CD4-positive, alpha-beta memory T cell (primary cell): ENCODE measurements around the gene GRPEL1. TPM values are rescaled to one million over a fixed set of nuclear protein-coding genes. Genes with fewer than 3 reads are reported as not detected.
A peak's percentile ranks its signal among the peaks of the same experiment; 100 is the strongest.

Experiments
- CTCF ChIA-PET: fragments of 350-600 bp; sonication (Branson Sonifier 250); formaldehyde crosslinking; loops from one replicate; lab custom pipeline; 2021; ENCODE audit warnings: inconsistent platforms; ENCODE audit not compliant: partially characterized antibody; lab: Charles Lee
- POLR2A ChIA-PET: fragments of 350-600 bp; sonication (Branson Sonifier 250); formaldehyde crosslinking; loops from one replicate; lab custom pipeline; 2021; ENCODE audit not compliant: partially characterized antibody; lab: Charles Lee
- DNase-seq, 5 donors: peaks; one replicate each; pipeline versions ENCODE4 v3.0.0 to v3.0.0-alpha.2; 2020 to 2022; ENCODE audit warnings: mixed read lengths in 1 of 5
- H3K27ac ChIP-seq: one replicate; pipeline ENCODE4 v1.7.0; 2013; ENCODE audit warnings: low read depth, low read length
- H3K27me3 ChIP-seq: 2 replicates; pipeline ENCODE4 v1.7.0; 2013; ENCODE audit warnings: mild to moderate bottlenecking, low read length, moderate library complexity; ENCODE audit not compliant: insufficient read depth
- H3K36me3 ChIP-seq: 2 replicates; pipeline ENCODE4 v1.7.0; 2013; ENCODE audit warnings: mild to moderate bottlenecking, low read length, moderate library complexity; ENCODE audit not compliant: insufficient read depth
- H3K4me1 ChIP-seq: 2 replicates; pipeline ENCODE4 v1.7.0; 2013; ENCODE audit warnings: mild to moderate bottlenecking, low read length, moderate library complexity; ENCODE audit not compliant: insufficient read depth
- H3K4me3 ChIP-seq, 2 donors: one replicate each; pipeline ENCODE4 v1.7.0; 2013; ENCODE audit warnings: low read length in 2 of 2, mild to moderate bottlenecking in 1 of 2
- H3K9me3 ChIP-seq, 2 donors: one replicate each; pipeline ENCODE4 v1.7.0; 2013; ENCODE audit warnings: low read length in 2 of 2, control low read depth in 1 of 2; ENCODE audit not compliant: control insufficient read depth in 1 of 2
- H3K27ac Mint-ChIP-seq, 7 donors: one replicate each; pipeline ENCODE4 v1.8.0; 2020 to 2021; ENCODE audit warnings: mixed read lengths in 7 of 7, mild to moderate bottlenecking in 6 of 7, inconsistent platforms in 3 of 7, moderate library complexity in 3 of 7
- H3K27me3 Mint-ChIP-seq, 2 donors: one replicate each; pipeline ENCODE4 v1.8.0; 2020 to 2021; ENCODE audit warnings: mixed read lengths in 2 of 2
- H3K36me3 Mint-ChIP-seq, 2 donors: one replicate each; pipeline ENCODE4 v1.8.0; 2020 to 2021; ENCODE audit warnings: mixed read lengths in 2 of 2, inconsistent platforms in 1 of 2, mild to moderate bottlenecking in 1 of 2
- H3K4me1 Mint-ChIP-seq, 4 donors: one replicate each; pipeline ENCODE4 v1.8.0; 2020 to 2021; ENCODE audit warnings: mixed read lengths in 4 of 4, mild to moderate bottlenecking in 1 of 4
- H3K4me3 Mint-ChIP-seq, 8 donors: one replicate each; pipeline ENCODE4 v1.8.0; 2020 to 2021; ENCODE audit warnings: mixed read lengths in 8 of 8, mild to moderate bottlenecking in 7 of 8, moderate library complexity in 6 of 8, inconsistent platforms in 3 of 8
- H3K9me3 Mint-ChIP-seq, 8 donors: one replicate each; pipeline ENCODE4 v1.8.0; 2020 to 2021; ENCODE audit warnings: mixed read lengths in 8 of 8, mild to moderate bottlenecking in 5 of 8, inconsistent platforms in 3 of 8, moderate library complexity in 1 of 8
- intact Hi-C: fragments of 100-400 bp; cut with micrococcal nuclease; formaldehyde crosslinking; loops from one replicate; pipeline ENCODE4 v1.15.1; 2023
- polyA plus RNA-seq, 2 donors: library from polyadenylated mRNA; unstranded; fragments of 300-500 nt; fragmentation: Illumina TruSeq; gene quantifications; one replicate each; pipeline ENCODE4 v1.2.3, GENCODE V29; 2021
- total RNA-seq, 2 experiments: library from RNA; stranded (reverse); gene quantifications; one replicate each; pipeline ENCODE4 v1.2.3, GENCODE V29; 2021

The GRPEL1 gene
- total and polyA plus RNA-seq, 4 experiments from 2014 or later, result 35.3 to 77.2 (median 46.9) TPM

DNA sequence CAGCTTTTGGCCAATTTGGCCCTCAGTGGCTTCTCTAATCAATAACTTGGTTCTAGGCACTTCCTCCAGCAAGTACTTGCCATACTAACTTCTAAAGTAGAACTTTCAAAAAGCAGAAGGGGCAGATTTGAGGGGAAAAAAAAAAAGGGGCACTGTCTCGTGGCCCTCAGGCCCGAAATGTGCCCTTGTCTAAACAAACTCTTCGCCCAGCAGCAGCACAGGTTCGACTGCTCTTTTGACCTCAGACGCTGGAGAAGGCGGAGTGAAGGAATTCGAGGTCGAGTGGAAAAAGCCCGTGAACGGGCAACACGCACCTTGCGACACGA lies 775 bp downstream of the GRPEL1 start:
- intact Hi-C loops, result loop anchor here (10.0 kb wide), 1 partner anchor 868 kb away; the partner anchor contains the start of gene AFAP1
- Histone ChIP-seq H3K36me3 (peaks cover 22% of the 10 kb centered on the region), H3K27ac (peak overlapping the region; percentile 69), H3K4me3 (peak overlapping the region; percentile 60 to 65), H3K4me1 (peaks cover 46% of the 10 kb centered on the region), H3K9me3 (no peaks in the 10 kb centered on the region), H3K27me3 (no peaks in the 10 kb centered on the region)
- no peak for DNase-seq
- ChIA-PET POLR2A (interaction anchor here (0.6 to 11.0 kb wide), 29 partner anchors 11 to 762 kb away, joined by 3 to 231 read pairs (median 6); partner anchors contain the start of genes BLOC1S4, MAN2B2, MRFAP1 and MRFAP1L1), CTCF (interaction anchor here (1.2 to 11.0 kb wide), 9 partner anchors 13 to 493 kb away, joined by 3 to 204 read pairs (median 14); partner anchors contain the start of genes BLOC1S4, MAN2B2, TADA2B and TBC1D14)
- H3K36me3 Mint-ChIP-seq, result peaks cover 20 to 38% of the 10 kb centered on the region in 2 donors
- peaks cover 20 to 65% (median 45%) of the 10 kb centered on the region in 4 donors for H3K4me1 Mint-ChIP-seq
- peaks cover 0 to 2% (median 0%) of the 10 kb centered on the region in 8 donors for H3K9me3 Mint-ChIP-seq
- peak overlapping the region; percentile 80 to 94 (median 90) for H3K27ac Mint-ChIP-seq
- H3K4me3 Mint-ChIP-seq, result peak overlapping the region; percentile 86 to 98 (median 94)
- peaks cover 0 to 2% of the 10 kb centered on the region in 2 donors for H3K27me3 Mint-ChIP-seq

DNA sequence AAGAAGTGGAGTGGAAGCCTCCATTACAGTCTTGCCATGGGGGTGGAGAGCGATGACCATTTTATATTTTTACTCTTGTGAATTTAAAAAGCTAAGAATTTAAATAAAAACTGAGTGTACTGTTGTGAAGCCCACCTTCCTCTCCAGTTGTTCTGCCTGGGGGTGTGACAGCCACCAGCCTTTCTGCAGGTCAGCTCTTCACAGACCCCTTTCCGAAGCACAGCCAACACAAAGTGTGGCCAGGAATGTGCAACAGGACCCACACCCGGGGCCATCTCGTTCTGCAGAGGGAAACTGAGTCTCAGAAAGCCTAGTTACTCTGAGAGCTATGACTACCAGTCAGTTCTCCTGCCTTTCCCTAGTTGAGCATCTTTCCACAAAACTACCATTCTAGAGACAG lies 1.4 kb downstream of the GRPEL1 start:
- no peak for DNase-seq
- Histone ChIP-seq H3K27me3 (no peaks in the 10 kb centered on the region), H3K36me3 (peaks cover 28% of the 10 kb centered on the region), H3K4me1 (peaks cover 46% of the 10 kb centered on the region), H3K9me3 (no peaks in the 10 kb centered on the region), H3K4me3 (peak overlapping the region; percentile 60 to 65), H3K27ac (peak overlapping the region; percentile 69)
- Mint-ChIP-seq H3K36me3 (peaks cover 22 to 44% of the 10 kb centered on the region in 2 donors), H3K27ac (peak overlapping the region in 5 of 7 donors; percentile 1 to 90 (median 29)), H3K4me1 (peaks cover 20 to 66% (median 45%) of the 10 kb centered on the region in 4 donors), H3K4me3 (peak overlapping the region; percentile 86 to 98 (median 94)), H3K27me3 (peaks cover 0 to 2% of the 10 kb centered on the region in 2 donors), H3K9me3 (peaks cover 0 to 2% (median 0%) of the 10 kb centered on the region in 8 donors)
- intact Hi-C loops, result loop anchor here (10.0 kb wide), 1 partner anchor 868 kb away; the partner anchor contains the start of gene AFAP1
- POLR2A ChIA-PET, result interaction anchor here (0.7 to 11.0 kb wide), 10 partner anchors 22 to 492 kb away, joined by 3 to 231 read pairs (median 6); partner anchors contain the start of genes BLOC1S4, MAN2B2, MRFAP1L1 and TADA2B
- CTCF ChIA-PET, result interaction anchor here (1.2 to 11.0 kb wide), 9 partner anchors 12 to 492 kb away, joined by 3 to 204 read pairs (median 14); partner anchors contain the start of genes BLOC1S4, MAN2B2, TADA2B and TBC1D14

- Mint-ChIP-seq H3K36me3 (peaks cover 26 to 48% of the 10 kb centered on the region in 2 donors), H3K27ac (peak overlapping the region in 4 of 7 donors; percentile 1 to 71 (median 43)), H3K4me3 (peak overlapping the region; percentile 86 to 98 (median 94)), H3K4me1 (peaks cover 22 to 70% (median 45%) of the 10 kb centered on the region in 4 donors), H3K9me3 (peaks cover 0 to 2% (median 0%) of the 10 kb centered on the region in 8 donors), H3K27me3 (peaks cover 0 to 2% of the 10 kb centered on the region in 2 donors)
- Histone ChIP-seq H3K4me1 (peaks cover 46% of the 10 kb centered on the region), H3K9me3 (no peaks in the 10 kb centered on the region), H3K27ac (peak overlapping the region; percentile 69), H3K27me3 (no peaks in the 10 kb centered on the region), H3K4me3 (no peak overlapping the region), H3K36me3 (peaks cover 32% of the 10 kb centered on the region)
- ChIA-PET CTCF (interaction anchor here (1.2 to 11.0 kb wide), 8 partner anchors 12 to 491 kb away, joined by 3 to 204 read pairs (median 45); partner anchors contain the start of genes BLOC1S4, MAN2B2, TADA2B and TBC1D14), POLR2A (interaction anchor here (1.0 to 11.0 kb wide), 7 partner anchors 22 to 491 kb away, joined by 3 to 231 read pairs (median 35); partner anchors contain the start of genes BLOC1S4, MAN2B2, TADA2B and TBC1D14)
- DNase-seq, result no peak
- intact Hi-C loops, result loop anchor here (10.0 kb wide), 1 partner anchor 869 kb away; the partner anchor contains the start of gene AFAP1
Measured at GRCh38 chr4:7066006-7066405, 1.9 kb downstream of the GRPEL1 start.

DNA sequence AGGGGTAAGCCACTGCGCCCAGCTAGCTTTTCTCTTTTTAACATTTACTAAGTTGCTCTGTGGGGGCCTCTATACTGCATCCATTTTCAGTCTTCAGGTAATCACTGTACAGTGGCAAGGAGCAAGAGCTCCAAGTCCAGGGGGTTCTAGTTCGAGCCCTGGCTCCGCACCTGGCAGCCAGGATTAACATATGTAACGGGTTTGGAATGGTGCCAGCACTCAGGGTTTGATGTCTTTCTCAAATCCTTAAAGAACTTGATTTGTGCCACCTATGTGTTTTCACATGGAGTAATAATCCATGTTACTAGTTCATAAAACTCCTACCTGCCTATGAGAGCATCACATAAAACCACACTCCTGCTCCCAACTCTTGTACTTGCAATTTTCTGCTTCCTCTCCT lies 4.5 kb downstream of the GRPEL1 start:
- CTCF ChIA-PET, result interaction anchor here (1.1 to 11.0 kb wide), 2 partner anchors 8 to 21 kb away, joined by 4 to 204 read pairs; partner anchors contain the start of gene TADA2B
- peaks cover 57% of the 10 kb centered on the region for H3K36me3 ChIP-seq
- peaks cover 36 to 73% of the 10 kb centered on the region in 2 donors for H3K36me3 Mint-ChIP-seq

DNA sequence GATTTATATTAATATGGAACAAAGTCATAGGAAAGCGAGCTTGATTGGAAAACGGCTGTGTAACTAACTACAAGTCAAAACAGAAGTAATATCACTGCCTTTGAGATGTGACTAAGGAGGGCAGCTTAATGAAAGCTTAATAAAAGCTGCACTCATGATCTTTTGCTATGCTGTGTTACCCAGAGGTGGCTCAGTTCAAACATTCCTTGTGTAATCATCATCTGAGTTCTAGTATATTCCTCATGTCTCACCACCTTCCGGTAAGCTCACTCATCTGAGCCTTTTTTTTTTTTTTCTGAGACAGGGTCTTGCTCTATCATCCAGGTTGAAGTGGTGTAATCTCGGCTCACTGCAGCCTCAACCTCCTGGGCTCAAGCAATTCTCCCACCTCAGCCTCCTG lies 5.0 kb downstream of the GRPEL1 start:
- CTCF ChIA-PET, result interaction anchor here (1.0 to 11.0 kb wide), 4 partner anchors 9 to 163 kb away, joined by 3 to 204 read pairs (median 14); partner anchors contain the start of gene TADA2B
- peaks cover 36 to 72% of the 10 kb centered on the region in 2 donors for H3K36me3 Mint-ChIP-seq
- POLR2A ChIA-PET, result interaction anchor here (1.6 to 11.0 kb wide), 2 partner anchors 12 to 18 kb away, joined by 5 to 231 read pairs; partner anchors contain the start of gene TADA2B
- peak overlapping the region in 1 of 7 donors; percentile 52 for H3K27ac Mint-ChIP-seq
- intact Hi-C loops, result loop anchor here (10.0 kb wide), 1 partner anchor 872 kb away; the partner anchor contains the start of gene AFAP1
- peaks cover 58% of the 10 kb centered on the region for H3K36me3 ChIP-seq
- no peak overlapping the region for H3K27ac ChIP-seq
- no peak overlapping the region for H3K4me3 ChIP-seq
- H3K27me3 Mint-ChIP-seq, result no peaks in the 10 kb centered on the region
- DNase-seq, result no peak
- H3K9me3 Mint-ChIP-seq, result no peaks in the 10 kb centered on the region
- H3K4me3 Mint-ChIP-seq, result no peak overlapping the region
- peaks cover 34% of the 10 kb centered on the region for H3K4me1 ChIP-seq
- H3K4me1 Mint-ChIP-seq, result peaks cover 12 to 47% (median 26%) of the 10 kb centered on the region in 4 donors
- H3K9me3 ChIP-seq, result no peaks in the 10 kb centered on the region
- no peaks in the 10 kb centered on the region for H3K27me3 ChIP-seq

More for the DNA sequence above, 4.5 kb downstream of the GRPEL1 start:
- Mint-ChIP-seq H3K9me3 (peaks cover 0 to 2% (median 0%) of the 10 kb centered on the region in 8 donors), H3K27me3 (no peaks in the 10 kb centered on the region), H3K4me3 (peak overlapping the region in 1 of 8 donors; percentile 7), H3K4me1 (peaks cover 13 to 53% (median 30%) of the 10 kb centered on the region in 4 donors), H3K27ac (peak overlapping the region in 5 of 7 donors; percentile 52 to 85 (median 57))
- Histone ChIP-seq H3K27ac (no peak overlapping the region), H3K27me3 (no peaks in the 10 kb centered on the region), H3K9me3 (no peaks in the 10 kb centered on the region), H3K4me1 (peaks cover 34% of the 10 kb centered on the region), H3K4me3 (no peak overlapping the region)
- no peak for DNase-seq
- POLR2A ChIA-PET, result interaction anchor here (11.0 kb wide), 1 partner anchor 19 kb away, joined by 231 read pairs; the partner anchor contains the start of gene TADA2B
- intact Hi-C loops, result loop anchor here (10.0 kb wide), 1 partner anchor 871 kb away; the partner anchor contains the start of gene AFAP1

DNA sequence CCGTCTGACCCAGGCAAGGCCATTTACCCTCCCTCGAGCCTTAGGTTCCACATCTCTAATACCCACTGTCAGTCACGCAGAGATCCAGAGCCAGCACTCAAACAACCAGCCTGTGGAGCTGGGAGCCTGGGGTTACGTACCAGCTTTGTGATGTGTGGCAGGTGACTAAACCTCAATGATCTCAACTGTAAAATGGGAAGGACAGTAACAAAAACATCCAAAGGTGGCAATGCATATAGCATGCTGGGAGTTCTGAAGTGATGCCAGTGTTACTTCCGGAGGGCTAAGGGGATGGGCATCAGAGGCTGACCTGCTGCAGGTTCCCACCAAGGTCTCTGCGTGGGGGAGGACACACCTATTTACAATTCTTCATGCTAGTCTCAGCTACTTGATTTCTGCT lies 6.0 kb downstream of the GRPEL1 start:
- no peak overlapping the region for H3K4me3 ChIP-seq
- no peaks in the 10 kb centered on the region for H3K27me3 ChIP-seq
- intact Hi-C loops, result loop anchor here (10.0 kb wide), 1 partner anchor 873 kb away; the partner anchor contains the start of gene AFAP1
- H3K4me1 Mint-ChIP-seq, result peaks cover 9 to 39% (median 21%) of the 10 kb centered on the region in 4 donors
- H3K36me3 Mint-ChIP-seq, result peaks cover 36 to 70% of the 10 kb centered on the region in 2 donors
- H3K27ac ChIP-seq, result no peak overlapping the region
- H3K4me1 ChIP-seq, result peaks cover 29% of the 10 kb centered on the region
- no peaks in the 10 kb centered on the region for H3K27me3 Mint-ChIP-seq
- H3K4me3 Mint-ChIP-seq, result no peak overlapping the region
- no peak for DNase-seq
- CTCF ChIA-PET, result interaction anchor here (1.0 to 4.7 kb wide), 3 partner anchors 8 to 162 kb away, joined by 3 to 24 read pairs (median 3); partner anchors contain the start of gene TADA2B
- H3K9me3 Mint-ChIP-seq, result no peaks in the 10 kb centered on the region
- POLR2A ChIA-PET, result interaction anchor here (1.6 to 11.0 kb wide), 2 partner anchors 11 to 17 kb away, joined by 5 to 231 read pairs; partner anchors contain the start of gene TADA2B
- H3K27ac Mint-ChIP-seq, result no peak overlapping the region
- H3K9me3 ChIP-seq, result no peaks in the 10 kb centered on the region
- H3K36me3 ChIP-seq, result peaks cover 58% of the 10 kb centered on the region
